ENCODE measurements around the gene ZFYVE28. TPM values are rescaled to one million over a fixed set of nuclear protein-coding genes. Genes with fewer than 3 reads are reported as not detected.
A peak's percentile ranks its signal among the peaks of the same experiment; 100 is the strongest.

Gene ZFYVE28
- total and polyA plus RNA-seq, 12 donors: 4.3 to 24.6 (median 16.0) TPM

GRCh38 chr4:2284934-2285612 is 133.4 kb downstream of the ZFYVE28 start:
- no peak for TF ChIP-seq CTCF (IDR thresholded peaks at IDR 0.05)
- TF ChIP-seq POLR2A (IDR thresholded peaks at IDR 0.05): no peak
- H3K9me3 ChIP-seq (replicated peaks in 1 of 3): no peaks in the 10 kb centered on the region
- intact Hi-C loops (cut with DNase I): no loop called here
- H3K27me3 ChIP-seq: no peaks in the 10 kb centered on the region
- WGBS, 4 donors: 84 to 95% (median 87%) methylated on average over 14 to 15 of the region's 15 CpGs
- H3K4me1 ChIP-seq (replicated peaks in 1 of 2): no peaks in the 10 kb centered on the region
- no peak overlapping the region for H3K27ac ChIP-seq
- H3K4me3 ChIP-seq: no peak overlapping the region
- H3K36me3 ChIP-seq (replicated peaks in 1 of 2): no peaks in the 10 kb centered on the region
- peak in 2 of 7 donors; percentile 4 to 5 for DNase-seq

- 96 to 100% (median 97%) methylated on average over 13 to 23 of the region's 23 CpGs for WGBS, 4 donors
- Histone ChIP-seq H3K27me3 (no peaks in the 10 kb centered on the region), H3K9me3 (replicated peaks in 1 of 3) (no peaks in the 10 kb centered on the region), H3K4me3 (no peak overlapping the region), H3K36me3 (replicated peaks in 1 of 2) (no peaks in the 10 kb centered on the region), H3K27ac (no peak overlapping the region), H3K4me1 (replicated peaks in 1 of 2) (no peaks in the 10 kb centered on the region)
- intact Hi-C loops (cut with DNase I): no loop called here
- TF ChIP-seq POLR2A (IDR thresholded peaks at IDR 0.05): no peak
- no peak for TF ChIP-seq CTCF (IDR thresholded peaks at IDR 0.05)
- DNase-seq: peak in 3 of 7 donors; percentile 1 to 10 (median 7)
Observed at GRCh38 chr4:2284161-2284933, 134.1 kb downstream of the ZFYVE28 start.

GRCh38 chr4:2283199-2283711 is 135.2 kb downstream of the ZFYVE28 start:
- Histone ChIP-seq H3K27me3 (no peaks in the 10 kb centered on the region), H3K9me3 (replicated peaks in 1 of 3) (no peaks in the 10 kb centered on the region), H3K27ac (no peak overlapping the region), H3K4me1 (replicated peaks in 1 of 2) (no peaks in the 10 kb centered on the region), H3K4me3 (no peak overlapping the region), H3K36me3 (replicated peaks in 1 of 2) (no peaks in the 10 kb centered on the region)
- intact Hi-C loops (cut with DNase I): no loop called here
- no peak for TF ChIP-seq CTCF (IDR thresholded peaks at IDR 0.05)
- TF ChIP-seq POLR2A (IDR thresholded peaks at IDR 0.05): no peak
- no peak for DNase-seq
- WGBS, 4 donors: 85 to 95% (median 91%) methylated on average over 3 of the region's 3 CpGs

- H3K4me1 ChIP-seq (replicated peaks in 1 of 2): no peaks in the 10 kb centered on the region
- TF ChIP-seq CTCF (IDR thresholded peaks at IDR 0.05) (peak in 2 of 6 experiments; percentile 25 to 29), POLR2A (IDR thresholded peaks at IDR 0.05) (no peak)
- H3K4me3 ChIP-seq: no peak overlapping the region
- no peaks in the 10 kb centered on the region for H3K9me3 ChIP-seq (replicated peaks in 1 of 3)
- no peaks in the 10 kb centered on the region for H3K27me3 ChIP-seq
- intact Hi-C loops (cut with DNase I): no loop called here
- WGBS, 4 donors: 65 to 69% (median 66%) methylated on average over 7 to 10 of the region's 10 CpGs
- no peaks in the 10 kb centered on the region for H3K36me3 ChIP-seq (replicated peaks in 1 of 2)
- peak in 1 of 7 donors; percentile 31 for DNase-seq
- peak overlapping the region in 1 of 5 donors; percentile 48 for H3K27ac ChIP-seq
Observed at GRCh38 chr4:2281575-2282343, 136.7 kb downstream of the ZFYVE28 start.

Measured in adrenal gland (tissue), 12 donors.